Choroid plexus epithelial cell (primary cell): Measurements from ENCODE around the gene CD300A.

ENCODE experiments used
- DNase-seq: peaks from one replicate; pipeline ENCODE4 v3.0.0-alpha.2; 2010; ENCODE audit warnings: low read depth
- H3K4me3 ChIP-seq: 2 replicates; pipeline ENCODE4 v1.5.1; 2011; ENCODE audit warnings: low read depth, mild to moderate bottlenecking, control low read depth, low read length, moderate library complexity
- CTCF ChIP-seq: conservative IDR thresholded peaks from 2 replicates; pipeline ENCODE4 v1.5.1; 2011; ENCODE audit warnings: low read depth, mild to moderate bottlenecking, control low read depth, inconsistent platforms, low read length, moderate library complexity

CD300A gene

DNA sequence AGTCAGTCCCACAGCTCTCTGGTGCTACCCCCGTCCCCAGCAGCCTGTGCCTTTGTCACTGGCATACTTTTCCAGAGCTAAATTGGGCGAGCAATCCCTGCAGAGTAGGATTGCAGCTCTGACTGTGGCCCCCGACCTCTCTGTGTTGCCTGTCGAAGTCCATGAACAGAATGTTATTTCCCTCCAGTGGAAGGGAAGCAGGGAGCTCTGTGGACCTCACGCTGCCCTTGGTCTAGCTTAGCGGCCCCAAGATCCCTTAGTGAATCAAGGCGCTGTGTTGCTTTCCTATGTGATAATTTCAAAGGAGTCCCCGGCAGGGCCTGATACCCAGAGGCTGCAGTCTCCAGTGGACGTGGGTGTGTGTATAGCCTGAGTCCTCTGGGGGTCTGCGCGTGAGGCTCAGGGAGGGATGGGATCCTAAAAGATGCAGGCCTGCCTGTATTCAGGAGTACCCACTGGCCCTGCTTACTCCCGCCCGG, 15.5 kb upstream of the CD300A start:
- no peak for DNase-seq
- TF ChIP-seq CTCF = no peak
- no peak overlapping the region for H3K4me3 ChIP-seq

DNA sequence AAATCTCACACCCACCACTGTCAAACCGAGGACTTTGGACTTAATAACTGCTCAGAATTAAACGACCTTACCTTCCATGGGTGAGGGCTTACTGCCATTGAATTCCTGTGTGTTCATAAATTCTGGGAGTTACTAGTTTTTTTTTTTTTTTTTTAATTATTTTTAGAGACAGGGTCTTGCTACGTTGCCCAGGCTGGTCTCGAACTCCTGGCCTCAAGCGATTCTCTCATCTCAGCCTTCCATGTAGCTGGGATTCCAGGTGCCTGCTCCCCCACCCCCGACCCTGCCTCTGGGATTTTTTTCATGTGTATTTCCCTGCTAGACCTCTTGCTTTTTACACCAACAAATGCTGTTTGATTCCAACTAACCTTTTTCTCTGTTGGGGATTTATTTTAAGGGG, 14.9 kb upstream of the CD300A start:
- TF ChIP-seq CTCF = no peak
- no peak for DNase-seq
- H3K4me3 ChIP-seq = no peak overlapping the region

DNA sequence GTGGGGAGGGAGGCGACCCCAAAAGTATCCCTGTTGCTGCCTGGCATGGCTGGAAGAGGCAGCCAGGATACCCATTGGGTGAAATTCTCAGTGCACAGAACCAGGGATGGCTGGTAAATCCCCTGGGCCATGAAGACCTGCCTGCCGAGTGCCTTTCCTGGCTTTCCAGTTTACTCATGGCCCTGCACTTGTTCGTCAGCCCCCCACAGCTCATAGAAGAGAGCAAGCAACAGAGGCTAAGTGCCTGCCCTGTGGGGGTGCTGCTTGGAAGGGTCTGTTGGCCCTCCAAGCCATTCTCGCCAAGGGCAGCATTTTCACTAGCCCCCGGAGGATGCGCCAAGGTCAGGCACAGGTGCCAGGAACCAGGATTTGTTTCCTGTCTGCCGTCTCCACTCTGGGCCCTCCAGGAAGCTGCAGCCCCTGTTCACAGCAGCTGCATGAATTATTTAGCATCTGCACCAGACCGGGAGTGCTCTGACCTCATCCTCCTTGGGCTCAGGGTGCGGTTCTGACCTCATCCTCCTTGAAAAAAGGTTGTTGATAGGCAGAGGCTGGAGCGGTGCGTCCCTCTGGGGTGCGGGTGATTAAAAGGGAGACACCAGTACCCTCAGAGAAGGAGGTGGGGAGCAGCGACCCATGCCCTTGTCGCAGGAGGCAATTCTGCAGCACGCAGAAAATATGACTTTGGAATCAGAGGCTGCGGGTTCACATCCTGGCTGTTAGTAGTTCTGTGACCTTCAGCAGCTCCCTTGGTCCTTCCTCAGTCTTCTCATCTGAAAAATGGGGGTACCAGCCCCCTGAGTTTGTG, 14.2 kb upstream of the CD300A start:
- H3K4me3 ChIP-seq = no peak overlapping the region
- no peak for TF ChIP-seq CTCF
- no peak for DNase-seq

DNA sequence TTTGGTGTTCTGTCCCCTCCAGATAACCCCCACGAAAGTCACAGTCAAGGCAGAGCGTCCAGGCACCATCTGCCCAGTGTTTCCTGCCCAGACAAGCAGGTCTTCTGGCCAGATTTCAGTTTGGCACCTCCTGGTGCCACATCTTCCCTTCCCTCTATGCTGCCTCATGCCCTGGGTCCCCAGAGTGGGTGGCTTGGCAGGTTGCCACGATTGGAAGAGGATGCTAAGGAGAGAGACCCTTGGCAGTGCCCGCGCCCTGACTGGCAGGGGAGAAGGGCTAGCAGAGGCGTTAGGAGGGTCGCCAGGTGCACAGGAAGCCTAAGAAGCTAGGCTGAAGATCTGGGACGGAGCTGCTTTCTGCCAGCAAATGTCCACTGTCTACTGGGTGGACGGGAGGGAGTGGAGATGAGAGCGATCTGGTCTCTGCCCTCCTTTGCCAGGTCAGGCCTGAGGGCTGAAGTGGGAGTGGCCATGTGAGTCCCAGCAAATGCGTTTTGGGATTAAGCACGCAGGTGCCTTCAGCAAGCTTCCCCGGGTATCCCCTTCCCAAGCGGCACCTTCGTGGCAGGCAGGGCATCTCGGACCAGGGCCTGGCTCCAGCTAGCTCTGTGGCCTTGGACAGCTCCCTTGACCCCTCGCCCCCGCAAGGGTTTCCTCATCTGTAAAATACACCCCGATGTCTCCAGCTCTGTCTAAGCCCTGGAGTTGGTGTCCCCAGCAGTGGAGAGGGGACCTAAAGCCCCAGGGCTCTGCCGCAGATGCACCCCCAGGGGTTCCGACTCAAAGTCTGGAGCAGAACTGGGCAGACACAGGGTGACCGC, 13.4 kb upstream of the CD300A start:
- H3K4me3 ChIP-seq = no peak overlapping the region
- DNase-seq = no peak
- TF ChIP-seq CTCF = no peak

GRCh38 chr17:74453665-74454196, 12.7 kb upstream of the CD300A start:
- DNase-seq = peak; percentile 70
- no peak for TF ChIP-seq CTCF
- H3K4me3 ChIP-seq = no peak overlapping the region

- DNase-seq = no peak
Observed at GRCh38 chr17:74454197-74455024, 12.0 kb upstream of the CD300A start.

More at GRCh38 chr17:74454197-74455024, 12.0 kb upstream of the CD300A start:
- peak overlapping the region; percentile 44 for H3K4me3 ChIP-seq
- no peak for TF ChIP-seq CTCF
